Stimulated activated CD4-positive, alpha-beta T cell treated with anti-CD3 and anti-CD28 coated beads, Interleukin-1b, Interleukin-23, amount 100 ng/mL, for 48 hours (primary cell): ENCODE results near the gene MORN3.
"Not testable (repeated sequence)": the region's sequence is repeated elsewhere in the genome, so short reads cannot be mapped to it uniquely, and the experiment has no call there.

Source experiments
- DNase-seq: peaks from one replicate; pipeline ENCODE4 v3.0.0-alpha.2; 2020

Gene MORN3

GRCh38 chr12:121637231-121637914 is 32.1 kb downstream of the MORN3 start:
- peak; percentile 44 for DNase-seq

- no peak for DNase-seq
Observed at GRCh38 chr12:121634836-121635235, 34.6 kb downstream of the MORN3 start.

DNA sequence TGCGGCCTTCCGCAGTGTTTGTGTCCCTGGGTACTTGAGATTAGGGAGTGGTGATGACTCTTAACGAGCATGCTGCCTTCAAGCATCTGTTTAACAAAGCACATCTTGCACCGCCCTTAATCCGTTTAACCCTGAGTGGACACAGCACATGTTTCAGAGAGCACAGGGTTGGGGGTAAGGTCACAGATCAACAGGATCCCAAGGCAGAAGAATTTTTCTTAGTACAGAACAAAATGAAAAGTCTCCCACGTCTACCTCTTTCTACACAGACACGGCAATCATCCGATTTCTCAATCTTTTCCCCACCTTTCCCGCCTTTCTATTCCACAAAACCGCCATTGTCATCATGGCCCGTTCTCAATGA is 35.6 kb downstream of the MORN3 start:
- not testable (repeated sequence) for DNase-seq

- DNase-seq: no peak
Observed at GRCh38 chr12:121632069-121632970, 37.1 kb downstream of the MORN3 start.

DNA sequence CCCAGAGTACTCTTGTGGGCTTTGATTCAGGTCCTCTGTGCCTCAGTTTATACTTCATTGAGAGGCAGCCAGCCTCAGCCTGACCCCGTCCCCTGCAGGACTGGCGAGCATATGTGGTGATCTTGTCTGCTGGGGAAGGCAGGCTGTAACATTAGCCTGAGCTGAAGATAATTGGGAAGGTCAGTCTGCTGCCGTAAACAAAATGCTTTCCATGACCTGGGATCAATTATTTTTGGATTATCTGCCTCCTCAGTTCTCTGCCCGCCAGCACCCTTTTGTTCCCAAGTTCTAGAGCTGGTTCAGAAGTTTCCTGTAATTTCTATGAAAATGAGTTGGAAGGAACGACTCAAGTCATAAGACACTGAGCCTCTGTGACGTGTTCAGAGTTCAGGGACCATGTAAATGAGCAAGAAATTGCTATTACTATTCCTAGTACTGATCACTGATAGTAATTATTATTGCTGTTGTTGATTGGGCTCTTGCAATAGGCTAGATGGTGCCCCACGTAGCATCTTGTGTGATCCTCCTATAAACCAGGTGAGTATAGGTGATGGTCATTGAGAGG is 38.6 kb downstream of the MORN3 start:
- no peak for DNase-seq

GRCh38 chr12:121628536-121628935 is 40.9 kb downstream of the MORN3 start:
- no peak for DNase-seq

DNA sequence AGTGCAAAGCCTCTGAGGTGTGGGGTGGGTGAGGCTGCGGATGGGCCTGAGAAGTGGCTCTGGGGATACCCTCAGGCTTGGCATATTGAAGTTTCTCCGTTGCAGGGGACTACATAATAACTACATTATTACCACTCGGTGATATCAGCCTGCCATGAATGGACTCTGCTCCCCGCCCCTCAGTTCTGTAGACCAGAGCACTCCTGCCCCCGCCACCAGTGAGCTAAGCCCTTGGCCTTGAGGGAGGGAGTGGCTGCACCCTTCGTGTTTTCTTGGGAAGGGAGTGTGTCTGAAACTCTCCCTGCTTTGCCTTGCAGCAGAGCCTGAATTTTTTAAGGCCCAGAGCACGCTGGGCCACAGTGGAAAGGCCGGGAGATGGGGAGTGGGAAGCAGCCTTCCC is 41.4 kb downstream of the MORN3 start:
- DNase-seq: no peak

DNA sequence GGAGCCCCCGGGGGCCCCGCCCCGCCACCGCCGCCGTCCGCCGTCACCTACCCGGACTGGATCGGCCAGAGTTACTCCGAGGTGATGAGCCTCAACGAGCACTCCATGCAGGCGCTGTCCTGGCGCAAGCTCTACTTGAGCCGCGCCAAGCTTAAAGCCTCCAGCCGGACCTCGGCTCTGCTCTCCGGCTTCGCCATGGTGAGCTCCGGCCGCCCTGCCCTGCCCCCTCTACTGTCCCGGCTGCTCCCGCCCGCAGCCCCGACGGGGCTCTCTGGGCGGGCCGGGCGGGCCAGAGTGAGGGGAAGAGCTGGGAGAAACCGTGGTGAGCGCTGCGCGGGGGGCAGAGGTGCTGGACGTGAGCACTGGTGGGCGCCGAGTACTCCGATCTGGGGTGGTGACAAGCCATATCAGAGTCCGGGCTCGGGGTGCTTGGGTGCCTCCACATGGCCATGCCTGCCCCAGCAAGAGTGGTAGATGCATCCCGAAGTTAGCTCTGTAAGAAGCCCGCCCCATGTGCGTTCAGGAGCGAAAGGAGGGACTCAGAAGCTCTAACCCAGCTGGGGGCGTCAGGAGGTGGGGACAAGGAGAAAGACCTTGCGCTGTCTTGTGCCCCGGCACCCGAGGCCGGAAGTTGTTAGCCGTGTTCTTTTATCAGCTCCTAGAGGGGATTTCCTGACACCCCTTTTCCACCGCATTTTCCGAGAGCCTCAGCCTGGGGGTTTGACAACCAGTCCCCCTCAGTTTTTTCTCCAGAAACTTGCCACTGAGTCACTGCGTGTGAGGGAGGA is 42.4 kb downstream of the MORN3 start:
- peak; percentile 91 for DNase-seq

DNA sequence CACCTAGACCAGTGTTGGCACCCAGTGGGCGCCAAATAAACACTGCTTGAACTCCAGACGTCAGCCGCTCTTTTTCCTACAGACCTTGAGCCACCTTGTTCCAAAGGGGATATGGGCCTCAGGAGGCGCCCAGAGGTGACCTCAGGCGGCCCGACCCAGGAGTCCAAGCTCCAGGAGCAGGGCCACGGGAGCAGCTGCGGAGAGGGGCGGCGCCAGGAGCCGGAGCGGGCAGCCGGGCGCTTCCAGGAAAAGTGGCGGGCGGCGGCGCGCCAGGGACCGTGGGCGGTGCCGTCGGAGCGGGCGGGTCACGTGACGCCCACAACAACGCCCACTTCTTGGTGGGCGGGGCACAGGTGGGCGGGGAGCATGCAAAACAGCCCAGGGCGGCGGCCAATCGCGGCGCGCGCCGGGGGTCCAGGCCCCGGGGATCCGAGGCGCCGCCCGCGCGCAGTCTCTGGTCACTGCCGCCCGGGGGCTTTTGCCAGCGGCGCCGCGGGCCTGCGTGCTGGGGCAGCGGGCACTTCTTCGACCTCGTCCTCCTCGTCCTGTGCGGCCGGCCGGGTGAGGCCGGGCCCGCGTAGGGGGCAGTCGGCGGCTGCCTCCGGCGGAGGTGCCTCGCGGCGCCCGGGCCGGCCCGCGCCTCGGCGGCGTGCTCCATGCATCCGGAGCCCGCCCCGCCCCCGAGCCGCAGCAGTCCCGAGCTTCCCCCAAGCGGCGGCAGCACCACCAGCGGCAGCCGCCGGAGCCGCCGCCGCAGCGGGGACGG is 43.2 kb downstream of the MORN3 start, which contains the start of gene ORAI1:
Gene ORAI1, plus strand, starts transcription at position 444 of the 766 bp plus-strand sequence.
- DNase-seq: peak; percentile 94

DNA sequence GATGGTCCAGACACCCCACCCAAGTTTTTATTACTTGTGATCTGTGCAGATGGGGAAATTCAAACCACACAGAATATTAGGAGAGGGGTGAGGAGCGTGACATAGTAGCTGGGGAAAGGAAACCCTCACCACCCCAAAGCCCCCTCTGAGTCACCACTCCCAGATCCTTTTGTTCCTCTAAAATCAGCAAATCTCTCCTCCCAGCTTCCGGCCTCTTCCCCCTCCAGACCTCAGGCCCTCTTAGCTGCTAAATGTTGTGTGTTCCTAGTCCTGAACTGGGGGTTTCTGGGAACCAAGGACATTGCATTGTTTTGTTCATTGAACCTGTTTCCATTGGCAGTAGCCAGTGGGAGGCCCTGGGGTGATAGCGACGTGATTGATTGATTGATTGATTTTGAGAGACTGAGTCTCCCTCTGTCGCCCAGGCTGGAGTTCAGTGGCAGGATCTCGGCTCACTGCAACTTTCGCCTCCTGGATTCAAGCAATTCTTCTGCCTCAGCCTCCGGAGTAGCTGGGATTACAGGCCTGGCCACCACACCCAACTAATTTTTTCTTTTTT is 49.0 kb downstream of the MORN3 start:
- DNase-seq: no peak

GRCh38 chr12:121618659-121619233 is 50.7 kb downstream of the MORN3 start:
- DNase-seq: no peak

DNA sequence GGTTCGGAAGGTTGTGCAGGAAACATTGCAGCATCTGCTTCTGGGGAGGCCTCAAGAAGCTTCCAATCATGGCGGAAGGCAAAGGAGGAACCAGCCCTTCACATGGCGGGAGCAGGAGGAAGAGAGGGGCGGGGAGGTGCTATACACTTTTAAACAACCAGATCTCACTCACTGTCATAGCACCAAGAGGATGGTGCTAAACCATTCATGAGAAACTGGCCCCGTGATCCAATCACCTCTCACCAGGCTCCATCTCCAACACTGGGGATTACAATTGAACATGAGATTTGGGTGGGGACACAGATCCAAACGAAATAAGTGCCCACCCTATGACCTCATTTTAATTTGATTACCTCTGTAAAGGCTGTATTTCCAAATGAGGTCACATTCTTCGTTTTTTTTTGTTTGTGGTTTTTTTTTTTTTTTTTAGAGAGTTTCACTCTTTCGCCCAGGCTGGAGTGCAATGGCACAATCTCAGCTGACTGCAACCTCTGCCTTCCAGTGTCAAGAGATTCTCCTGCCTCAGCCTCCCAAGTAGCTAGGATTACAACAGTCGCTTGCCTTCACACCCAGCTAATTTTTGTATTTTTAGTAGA is 54.5 kb downstream of the MORN3 start:
- no peak for DNase-seq

- no peak for DNase-seq
Observed at GRCh38 chr12:121613462-121613861, 56.0 kb downstream of the MORN3 start.

- DNase-seq: no peak
Observed at GRCh38 chr12:121611306-121611705, 58.1 kb downstream of the MORN3 start.

DNA sequence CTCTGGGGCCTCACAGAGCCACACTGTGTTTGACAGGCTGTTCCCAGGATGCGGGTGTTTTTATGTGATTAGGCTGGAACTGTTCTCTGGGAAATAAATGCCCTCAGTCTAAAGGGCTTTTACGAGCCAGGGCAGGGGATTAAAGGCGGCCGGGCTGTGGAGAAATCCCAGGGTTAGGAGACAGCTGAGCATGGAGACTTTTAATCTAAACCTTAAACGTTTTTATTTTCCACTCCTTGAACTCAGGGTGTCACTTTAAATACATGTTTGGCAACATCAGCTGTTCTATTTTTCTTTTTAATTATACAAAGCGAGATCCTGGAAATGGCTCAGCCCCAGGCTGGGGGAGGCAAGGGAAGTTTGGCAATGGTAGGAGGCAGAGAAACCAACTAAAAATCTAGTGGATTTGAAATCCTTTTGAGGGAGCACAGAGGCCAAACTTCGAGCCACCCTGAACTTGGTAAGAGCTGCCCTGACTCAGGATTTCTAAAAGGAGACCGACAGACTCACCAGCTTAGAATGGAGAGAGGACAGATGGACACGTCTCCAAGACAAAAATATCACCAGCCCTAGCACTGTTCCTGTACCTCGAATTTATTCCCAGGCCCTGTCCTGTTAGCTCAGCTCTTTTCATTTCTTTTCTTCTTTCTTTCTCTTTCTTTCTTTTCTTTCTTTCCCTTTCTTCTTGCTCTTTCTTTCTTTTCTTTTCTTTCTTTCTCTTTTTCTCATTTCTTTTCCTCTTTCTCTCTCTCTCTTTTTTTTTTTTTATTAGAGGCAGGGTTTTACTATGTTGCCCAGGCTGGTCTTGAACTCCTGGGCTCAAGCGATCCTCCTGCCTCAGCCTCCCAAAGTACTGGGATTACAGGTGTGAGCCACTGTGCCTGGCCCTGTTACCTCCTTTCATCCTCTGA is 59.0 kb downstream of the MORN3 start:
- DNase-seq: no peak

GRCh38 chr12:121608301-121608700 is 61.2 kb downstream of the MORN3 start:
- no peak for DNase-seq

DNA sequence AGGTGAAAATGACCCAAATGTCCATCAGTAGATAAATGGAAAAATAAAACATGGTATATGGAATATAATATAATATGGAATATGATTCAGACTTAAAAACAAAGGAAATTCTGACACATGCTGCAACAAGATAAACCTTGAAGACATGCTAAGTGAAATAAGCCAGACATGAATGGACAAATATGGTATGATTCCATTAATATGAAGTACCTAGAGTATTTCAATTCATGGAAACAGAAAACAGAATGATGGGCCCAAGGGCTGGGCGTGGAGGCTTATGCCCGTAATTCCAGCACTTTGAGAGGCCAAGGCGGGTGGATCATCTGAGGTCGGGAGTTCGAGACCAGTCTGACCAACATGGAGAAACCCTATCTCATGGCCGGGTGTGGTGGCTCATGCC is 65.9 kb downstream of the MORN3 start:
- no peak for DNase-seq

- no peak for DNase-seq
Observed at GRCh38 chr12:121602766-121603165, 66.7 kb downstream of the MORN3 start.

DNA sequence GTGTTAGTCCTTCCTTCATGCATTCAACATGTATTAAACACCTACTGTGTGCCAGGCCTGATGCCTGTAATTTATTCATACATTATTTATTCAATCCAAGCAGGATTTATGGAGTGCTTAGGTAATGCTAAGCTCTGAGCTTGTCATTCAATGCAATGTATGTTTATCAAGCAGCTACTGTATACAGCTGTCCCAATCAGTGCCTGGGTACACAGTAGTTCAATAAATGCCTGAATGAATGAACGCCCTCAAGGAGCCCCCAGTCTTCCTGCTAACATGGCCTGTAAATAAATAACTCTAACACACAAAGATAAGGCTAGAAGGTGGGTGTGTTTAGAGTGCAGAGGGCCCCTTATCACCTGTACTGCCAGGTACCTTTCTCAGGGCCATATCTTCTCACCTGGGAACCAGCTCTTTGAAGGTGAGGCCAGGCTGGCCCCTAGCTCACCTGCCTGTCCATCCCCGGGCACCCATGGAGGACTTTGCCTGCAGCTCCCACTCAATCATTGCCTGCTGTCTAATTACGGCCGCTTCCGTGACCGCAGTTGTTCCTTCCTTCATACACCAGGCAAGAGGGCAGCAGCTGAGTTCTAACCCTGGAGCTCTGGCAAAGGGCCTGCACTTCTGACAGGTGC is 68.6 kb downstream of the MORN3 start:
- DNase-seq: no peak
